Right lobe of liver (tissue), 6 donors: ENCODE measurements around the gene G3BP2. TPM values are rescaled to one million over a fixed set of nuclear protein-coding genes. Genes with fewer than 3 reads are reported as not detected.
A peak's percentile ranks its signal among the peaks of the same experiment; 100 is the strongest.

ENCODE experiments used
- ATAC-seq, 4 donors: fragments of 200-7000 bp; cut with Tn5 transposase; one replicate each; pipeline ENCODE4 v1.9.1; 2020; ENCODE audit warnings: mild to moderate bottlenecking in 4 of 4, moderate library complexity in 4 of 4
- DNase-seq, 3 donors: peaks; one replicate each; pipeline ENCODE4 v3.0.0-alpha.2; 2020
- H3K27ac ChIP-seq, 3 donors: fragments of 200-600 bp; one replicate each; pipeline ENCODE4 v1.8.0; 2022
- H3K27me3 ChIP-seq, 2 donors: fragments of 200-600 bp; one replicate each; pipeline ENCODE4 v1.8.0; 2022
- H3K36me3 ChIP-seq, 4 donors: fragments of 200-600 bp; sonication (generic) in 1 of 4; one replicate each; pipeline versions ENCODE4 v1.5.1 to v1.8.0; 2017 to 2022; ENCODE audit warnings: control low read depth in 1 of 4
- H3K4me1 ChIP-seq, 4 donors: fragments of 200-600 bp; sonication (generic) in 1 of 4; one replicate each; pipeline versions ENCODE4 v1.5.1 to v1.8.0; 2017 to 2022; ENCODE audit warnings: control low read depth in 1 of 4
- H3K4me3 ChIP-seq, 3 donors: fragments of 200-600 bp; one replicate each; pipeline ENCODE4 v1.8.0; 2022
- H3K9me3 ChIP-seq, 4 donors: fragments of 200-600 bp; sonication (generic) in 1 of 4; one replicate each; pipeline versions ENCODE4 v1.5.1 to v1.8.0; 2017 to 2022; ENCODE audit warnings: control low read depth in 1 of 4
- POLR2A ChIP-seq: fragments of 450-650 bp; IDR thresholded peaks from one replicate; pipeline ENCODE4 v1.6.1; 2017; ENCODE audit warnings: antibody characterized with exemption, mild to moderate bottlenecking
- WGBS: methylation state at CpG from one replicate; pipeline ENCODE4 v1.1.6; 2018; ENCODE audit warnings: low coverage, low lambda C conversion rate; ENCODE audit not compliant: insufficient coverage; ENCODE audit errors: missing lambda C conversion rate; 5-methylcytosine and 5-hydroxymethylcytosine counted together
- intact Hi-C, 2 donors: fragments of 100-400 bp; cut with DNase I; formaldehyde crosslinking; loops; one replicate each; pipeline versions ENCODE4 v1.11.2 to v1.14.1; 2022
- total RNA-seq, 6 experiments: library from RNA; depleted of rRNA in 2 of 6; stranded (reverse); fragments of >200 nt in 2 of 6; fragmentation: NEBNext Ultra II Directional in 3 of 6; extraction: Animal tissue kit (Norgen Biotek cat#: 25700) in 3 of 6; gene quantifications; one replicate each; pipeline versions ENCODE4 v1.1.0 to v1.2.4, GENCODE V29; 2016 to 2023
- TF ChIP-seq, protein P1 (sequence below), 4 donors: fragments of 200-600 bp in 3 of 4; fragments of 450-650 bp in 1 of 4; IDR thresholded peaks; one replicate each; pipeline versions ENCODE4 v1.5.1 to v1.8.0; 2016 to 2022; ENCODE audit warnings: antibody characterized with exemption in 4 of 4, mild to moderate bottlenecking in 2 of 4
- donor health status: DM: no; HTN: yes; CAD: no.
- donor health status: DM: no; HTN: no; CAD: no.
- donor health status: DM: no; HTN: no; CAD: no.
- donor health status: DM: no; HTN: yes; CAD: no.
- donor health status: DM: no; HTN: yes; CAD: no.

G3BP2 gene
- total RNA-seq, 6 experiments from 2014 or later: 47.6 to 68.9 (median 64.5) TPM

- Histone ChIP-seq H3K4me3 (no peak overlapping the region), H3K36me3 (no peaks in the 10 kb centered on the region), H3K9me3 (no peaks in the 10 kb centered on the region), H3K4me1 (peaks cover 0 to 17% (median 7%) of the 10 kb centered on the region in 4 donors), H3K27me3 (no peaks in the 10 kb centered on the region), H3K27ac (no peak overlapping the region)
- no peak for TF ChIP-seq POLR2A
- TF ChIP-seq, protein P1, sequence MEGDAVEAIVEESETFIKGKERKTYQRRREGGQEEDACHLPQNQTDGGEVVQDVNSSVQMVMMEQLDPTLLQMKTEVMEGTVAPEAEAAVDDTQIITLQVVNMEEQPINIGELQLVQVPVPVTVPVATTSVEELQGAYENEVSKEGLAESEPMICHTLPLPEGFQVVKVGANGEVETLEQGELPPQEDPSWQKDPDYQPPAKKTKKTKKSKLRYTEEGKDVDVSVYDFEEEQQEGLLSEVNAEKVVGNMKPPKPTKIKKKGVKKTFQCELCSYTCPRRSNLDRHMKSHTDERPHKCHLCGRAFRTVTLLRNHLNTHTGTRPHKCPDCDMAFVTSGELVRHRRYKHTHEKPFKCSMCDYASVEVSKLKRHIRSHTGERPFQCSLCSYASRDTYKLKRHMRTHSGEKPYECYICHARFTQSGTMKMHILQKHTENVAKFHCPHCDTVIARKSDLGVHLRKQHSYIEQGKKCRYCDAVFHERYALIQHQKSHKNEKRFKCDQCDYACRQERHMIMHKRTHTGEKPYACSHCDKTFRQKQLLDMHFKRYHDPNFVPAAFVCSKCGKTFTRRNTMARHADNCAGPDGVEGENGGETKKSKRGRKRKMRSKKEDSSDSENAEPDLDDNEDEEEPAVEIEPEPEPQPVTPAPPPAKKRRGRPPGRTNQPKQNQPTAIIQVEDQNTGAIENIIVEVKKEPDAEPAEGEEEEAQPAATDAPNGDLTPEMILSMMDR (IDR thresholded peaks at IDR 0.05): peak; percentile 24 to 59 (median 36)
- WGBS: 75% methylated on average over 3 of the region's 3 CpGs
- DNase-seq (no peak), ATAC-seq (peak; percentile 33 to 76 (median 54))
- intact Hi-C loops: no loop called here
Observed at GRCh38 chr4:75708218-75708691, 35.0 kb upstream of the G3BP2 start.

DNA sequence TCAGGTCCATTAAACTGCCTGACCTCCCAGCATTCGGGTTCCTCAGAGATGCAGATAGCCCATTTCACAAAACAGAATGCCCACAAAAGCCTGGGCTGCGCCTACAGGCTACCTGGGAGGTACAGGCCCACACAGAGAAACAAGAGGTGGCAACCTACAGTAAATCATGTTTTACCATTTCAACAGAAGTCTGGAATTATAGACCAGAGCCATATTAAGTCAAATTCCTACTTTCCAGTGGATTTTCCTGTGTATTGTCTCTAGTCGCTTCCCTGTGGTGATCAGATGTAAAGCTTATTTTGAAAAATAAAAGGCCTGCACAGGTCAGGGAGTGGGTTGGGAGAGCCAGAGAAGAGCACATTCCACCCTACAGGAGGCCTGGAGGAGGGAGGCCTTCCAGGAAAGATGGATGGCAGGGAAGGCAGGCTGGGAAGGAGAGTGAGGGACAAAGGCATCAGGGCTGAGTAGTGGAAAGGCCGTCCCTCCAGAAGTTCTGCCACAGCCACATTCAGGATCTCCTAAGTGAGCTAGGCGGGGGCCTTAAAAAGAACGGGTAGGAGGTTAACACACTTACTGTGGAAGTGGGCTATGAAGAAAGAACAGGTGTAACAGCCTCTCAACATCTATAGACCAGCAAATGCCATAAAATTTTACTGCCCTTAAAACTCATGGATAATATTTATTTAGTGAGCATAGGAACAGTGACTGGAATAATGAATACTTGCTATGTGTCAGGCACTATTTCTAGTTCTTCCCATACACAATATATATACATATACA lies 32.2 kb upstream of the G3BP2 start:
- Histone ChIP-seq H3K36me3 (no peaks in the 10 kb centered on the region), H3K27me3 (no peaks in the 10 kb centered on the region), H3K9me3 (no peaks in the 10 kb centered on the region), H3K27ac (no peak overlapping the region), H3K4me3 (no peak overlapping the region), H3K4me1 (peaks cover 0 to 35% (median 16%) of the 10 kb centered on the region in 4 donors)
- 94% methylated on average over 5 of the region's 6 CpGs for WGBS
- TF ChIP-seq POLR2A: no peak
- TF ChIP-seq, protein P1 (IDR thresholded peaks at IDR 0.05): no peak
- ATAC-seq (no peak), DNase-seq (no peak)
- intact Hi-C loops: no loop called here

- intact Hi-C loops: no loop called here
- H3K27ac ChIP-seq: peak overlapping the region in 2 of 3 donors; percentile 23 to 66
- no peaks in the 10 kb centered on the region for H3K9me3 ChIP-seq
- 20% methylated on average over 3 of the region's 4 CpGs for WGBS
- no peaks in the 10 kb centered on the region for H3K27me3 ChIP-seq
- DNase-seq (peak in 1 of 3 donors; percentile 63), ATAC-seq (peak; percentile 93 to 96 (median 94))
- H3K36me3 ChIP-seq: no peaks in the 10 kb centered on the region
- H3K4me3 ChIP-seq: peak overlapping the region in 1 of 3 donors; percentile 27
- peaks cover 0 to 37% (median 14%) of the 10 kb centered on the region in 4 donors for H3K4me1 ChIP-seq
- TF ChIP-seq, protein P1 (IDR thresholded peaks at IDR 0.05): no peak
- peak; percentile 78 for TF ChIP-seq POLR2A
Observed at GRCh38 chr4:75702919-75703411, 29.8 kb upstream of the G3BP2 start.

DNA sequence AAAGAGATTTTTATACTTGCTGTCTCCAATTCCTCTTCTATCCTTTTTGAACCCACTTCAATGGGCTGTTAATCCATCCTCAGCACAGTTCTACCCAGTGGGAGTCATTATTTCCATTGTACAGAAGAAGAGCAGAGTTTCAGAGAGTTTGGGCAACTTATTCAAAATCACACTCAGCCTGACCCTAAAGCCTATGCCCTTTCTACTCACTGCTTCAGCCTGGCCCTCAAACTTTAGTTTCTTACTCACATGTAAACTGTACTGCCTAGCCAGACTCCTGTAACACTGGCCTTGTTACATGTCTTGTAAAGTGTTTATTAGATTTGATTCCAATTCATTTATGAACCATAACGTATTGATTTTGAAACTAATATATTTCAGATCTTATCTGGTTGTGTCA lies 26.1 kb upstream of the G3BP2 start:
- ATAC-seq (no peak), DNase-seq (no peak)
- Histone ChIP-seq H3K4me1 (peaks cover 0 to 37% (median 14%) of the 10 kb centered on the region in 4 donors), H3K27me3 (no peaks in the 10 kb centered on the region), H3K4me3 (no peak overlapping the region), H3K9me3 (no peaks in the 10 kb centered on the region), H3K36me3 (no peaks in the 10 kb centered on the region), H3K27ac (no peak overlapping the region)
- WGBS: 0% methylated on average over 1 of the region's 1 CpG
- intact Hi-C loops: no loop called here
- TF ChIP-seq, protein P1 (IDR thresholded peaks at IDR 0.05): no peak
- TF ChIP-seq POLR2A: no peak
